A673 (cell line): ENCODE data around the gene GLA. TPM values are rescaled to one million over a fixed set of nuclear protein-coding genes. Genes with fewer than 3 reads are reported as not detected.

ENCODE experiments used
- Bru-seq: library from RNA; stranded (reverse); fragments of 400-500 nt; gene quantifications from one replicate; lab custom pipeline; 2021; lab: Mats Ljungman, UMichigan
- BruChase-seq, 2 experiments: library from RNA; stranded (reverse); fragments of 400-500 nt; gene quantifications; one replicate each; lab custom pipeline; 2021; lab: Mats Ljungman, UMichigan
- BruUV-seq: library from RNA; stranded (reverse); fragments of 400-500 nt; replicated peaks from 2 replicates; lab custom pipeline; 2021; lab: Mats Ljungman, UMichigan
- CTCF ChIA-PET: fragments of 300-600 bp; sonication (Branson Sonifier 250); formaldehyde crosslinking; loops from one replicate; lab custom pipeline; 2022; ENCODE audit warnings: antibody characterized with exemption; lab: Charles Lee
- POLR2A ChIA-PET: fragments of 300-600 bp; sonication (Branson Sonifier 250); formaldehyde crosslinking; loops from one replicate; lab custom pipeline; 2022; ENCODE audit warnings: antibody characterized with exemption; ENCODE audit not compliant: low non-redundant PET; lab: Charles Lee
- DNase-seq: peaks from one replicate; pipeline ENCODE4 v3.0.0-alpha.2; 2015; ENCODE audit warnings: low spot score
- H3K27ac ChIP-seq: fragments of 200-600 bp; sonication (generic); 2 replicates; pipeline ENCODE4 v1.5.1; 2016; ENCODE audit warnings: mixed run types, low read depth, mild to moderate bottlenecking, mixed read lengths, antibody characterized with exemption, low read length; ENCODE audit not compliant: poor library complexity, severe bottlenecking
- H3K27me3 ChIP-seq: fragments of 200-600 bp; sonication (generic); replicated peaks from 2 replicates; pipeline ENCODE4 v1.6.1; 2017; ENCODE audit warnings: mixed run types, low read depth, mild to moderate bottlenecking, mixed read lengths, antibody characterized with exemption, low read length; ENCODE audit not compliant: insufficient read depth, poor library complexity
- H3K36me3 ChIP-seq: fragments of 200-600 bp; sonication (generic); 2 replicates; pipeline ENCODE4 v1.6.1; 2016; ENCODE audit warnings: mixed run types, mild to moderate bottlenecking, mixed read lengths, antibody characterized with exemption, low read length; ENCODE audit not compliant: insufficient read depth, poor library complexity, severe bottlenecking
- H3K4me1 ChIP-seq: fragments of 200-600 bp; sonication (generic); 2 replicates; pipeline ENCODE4 v1.6.1; 2017; ENCODE audit warnings: mixed run types, mild to moderate bottlenecking, mixed read lengths, antibody characterized with exemption, low read length; ENCODE audit not compliant: insufficient read depth, poor library complexity, severe bottlenecking
- H3K4me3 ChIP-seq: fragments of 200-600 bp; sonication (generic); 2 replicates; pipeline ENCODE4 v1.5.1; 2016; ENCODE audit warnings: low read depth, mixed run types, mild to moderate bottlenecking, mixed read lengths, low read length; ENCODE audit not compliant: poor library complexity, severe bottlenecking
- H3K9me3 ChIP-seq: fragments of 200-600 bp; sonication (generic); 2 replicates; pipeline ENCODE4 v1.6.1; 2016; ENCODE audit warnings: mixed run types, low read depth, mild to moderate bottlenecking, mixed read lengths, antibody characterized with exemption, low read length; ENCODE audit not compliant: poor library complexity, severe bottlenecking
- CTCF ChIP-seq: fragments of 300-800, 200-600 bp; sonication (generic); conservative IDR thresholded peaks from 2 replicates; pipeline ENCODE4 v1.5.1; 2017; ENCODE audit warnings: low read depth, mild to moderate bottlenecking, antibody characterized with exemption, low read length, moderate library complexity, mixed read lengths
- EZH2 ChIP-seq: fragments of 200-600 bp; sonication (generic); IDR thresholded peaks from 2 replicates; pipeline ENCODE4 v1.6.1; 2017; ENCODE audit warnings: borderline replicate concordance, low read depth, mild to moderate bottlenecking, mixed read lengths, antibody characterized with exemption, low read length; ENCODE audit not compliant: poor library complexity, severe bottlenecking
- intact Hi-C: fragments of 100-400 bp; cut with micrococcal nuclease; formaldehyde crosslinking; loops from one replicate; pipeline ENCODE4 v1.10.0; 2022; ENCODE audit not compliant: unreplicated experiment
- long read RNA-seq: library from polyadenylated mRNA; stranded (forward); transcript quantifications from one replicate; pipeline ENCODE4 v2.0.0, GENCODE V29; 2022
- total RNA-seq: library from RNA; stranded (reverse); gene quantifications from 2 replicates; pipeline ENCODE4 v1.2.3, GENCODE V29; 2021

GLA gene
- 50.2 and 61.8 TPM in 2 replicates for total RNA-seq
- Bru-seq, nascent RNA = percentile 72 among the genes with signal in this experiment
- percentile 67 among the genes with signal in this experiment for BruChase-seq, experiment 1, labeled RNA remaining after a 2-hour chase
- percentile 80 among the genes with signal in this experiment for BruChase-seq, experiment 2, labeled RNA remaining after a 6-hour chase
- long read RNA-seq, transcript GLA-201 (7 exons, 1,318 nt) = major isoform, 62 of 99 reads
- long read RNA-seq, transcript GLA-204 (3 exons, 793 nt) = minor isoform, 27 of 99 reads
- long read RNA-seq, partial matches to known transcripts = 1 of 99 reads
- long read RNA-seq, other reads (novel, unspliced or antisense) = 9 of 99 reads

- Histone ChIP-seq H3K27me3 (no peaks in the 10 kb centered on the region), H3K27ac (peak within 1 kb of the TSS; percentile 98), H3K9me3 (no peaks in the 10 kb centered on the region), H3K4me1 (peaks cover 5% of the 10 kb centered on the region), H3K36me3 (peaks cover 11% of the 10 kb centered on the region), H3K4me3 (peak within 1 kb of the TSS; percentile 80)
- peak; percentile 96 for DNase-seq
- ChIA-PET POLR2A (no interaction called here), CTCF (no interaction called here)
- TF ChIP-seq EZH2 = no peak
- no peak for TF ChIP-seq CTCF
- BruUV-seq = no TSS peak
- intact Hi-C loops = no loop called here
Observed at GRCh38 chrX:101407748-101408531, at the start of gene GLA, which contains the start of gene HNRNPH2. Gene GLA, minus strand, starts transcription at chrX:101407925. Its CDS starts 22 bp downstream, at chrX:101407903. Gene HNRNPH2, plus strand, starts transcription at chrX:101408222. Its CDS starts 3,767 bp downstream, at chrX:101411989.

GRCh38 chrX:101452056-101452455 lies 44.3 kb upstream of the GLA start:
- Histone ChIP-seq H3K27ac (no peak overlapping the region), H3K9me3 (no peaks in the 10 kb centered on the region), H3K36me3 (no peaks in the 10 kb centered on the region), H3K4me1 (no peaks in the 10 kb centered on the region), H3K4me3 (no peak overlapping the region), H3K27me3 (no peaks in the 10 kb centered on the region)
- ChIA-PET CTCF (no interaction called here), POLR2A (no interaction called here)
- TF ChIP-seq EZH2 = no peak
- no peak for DNase-seq
- BruUV-seq = no TSS peak
- intact Hi-C loops = no loop called here

GRCh38 chrX:101450961-101451360 lies 43.2 kb upstream of the GLA start:
- H3K9me3 ChIP-seq = no peaks in the 10 kb centered on the region
- BruUV-seq = no TSS peak
- ChIA-PET CTCF (no interaction called here), POLR2A (no interaction called here)
- DNase-seq = no peak
- intact Hi-C loops = no loop called here
- no peaks in the 10 kb centered on the region for H3K4me1 ChIP-seq
- TF ChIP-seq CTCF = no peak
- no peak for TF ChIP-seq EZH2
- H3K36me3 ChIP-seq = no peaks in the 10 kb centered on the region
- no peak overlapping the region for H3K4me3 ChIP-seq
- H3K27me3 ChIP-seq = no peaks in the 10 kb centered on the region
- H3K27ac ChIP-seq = no peak overlapping the region
